PC-9 (cell line): Measurements from ENCODE around the gene METAP2. TPM values are rescaled to one million over a fixed set of nuclear protein-coding genes. Genes with fewer than 3 reads are reported as not detected.
A peak's percentile ranks its signal among the peaks of the same experiment; 100 is the strongest.

Source experiments
- BruUV-seq: library from RNA; stranded (reverse); fragments of 400-500 nt; replicated peaks from 2 replicates; lab custom pipeline; 2021; lab: Mats Ljungman, UMichigan
- CTCF ChIA-PET: fragments of 300-600 bp; sonication (Branson Sonifier 250); formaldehyde crosslinking; loops from one replicate; lab custom pipeline; 2022; ENCODE audit warnings: antibody characterized with exemption; lab: Charles Lee
- POLR2A ChIA-PET: fragments of 300-600 bp; sonication (Branson Sonifier 250); formaldehyde crosslinking; loops from one replicate; lab custom pipeline; 2022; ENCODE audit warnings: antibody characterized with exemption; ENCODE audit not compliant: unreplicated experiment; lab: Charles Lee
- DNase-seq, 2 experiments: peaks; one replicate each; pipeline versions ENCODE4 v3.0.0 to v3.0.0-alpha.2; 2015 to 2022; ENCODE audit warnings: mixed read lengths in 1 of 2
- H2AFZ ChIP-seq: fragments of 200-600 bp; sonication (generic); 2 replicates; pipeline ENCODE4 v1.8.1; 2017; ENCODE audit warnings: antibody characterized with exemption
- H3F3A ChIP-seq: fragments of 200-600 bp; sonication (generic); 2 replicates; pipeline ENCODE4 v1.8.1; 2017; ENCODE audit warnings: antibody characterized with exemption, mild to moderate bottlenecking, low read depth; ENCODE audit not compliant: insufficient read depth
- H3K27ac ChIP-seq: fragments of 200-600 bp; sonication (generic); 2 replicates; pipeline ENCODE4 v1.6.1; 2016; ENCODE audit warnings: mixed run types
- H3K27me3 ChIP-seq: fragments of 200-600 bp; sonication (generic); 2 replicates; pipeline ENCODE4 v1.6.1; 2016; ENCODE audit warnings: low read depth, mixed run types; ENCODE audit not compliant: insufficient read depth
- H3K36me3 ChIP-seq: fragments of 200-600 bp; sonication (generic); 2 replicates; pipeline ENCODE4 v1.6.1; 2016; ENCODE audit warnings: low read depth, mixed run types
- H3K4me1 ChIP-seq: fragments of 200-600 bp; sonication (generic); replicated peaks from 2 replicates; pipeline ENCODE4 v1.6.1; 2016; ENCODE audit warnings: mixed run types; ENCODE audit not compliant: insufficient read depth
- H3K4me2 ChIP-seq: fragments of 200-600 bp; sonication (generic); 2 replicates; pipeline ENCODE4 v1.6.1; 2017; ENCODE audit warnings: mixed run types
- H3K4me3 ChIP-seq: fragments of 200-600 bp; sonication (generic); 2 replicates; pipeline ENCODE4 v1.6.1; 2016; ENCODE audit warnings: mixed run types
- H3K79me2 ChIP-seq: fragments of 200-600 bp; sonication (generic); 2 replicates; pipeline ENCODE4 v1.6.1; 2017; ENCODE audit warnings: low read depth, mixed run types
- H3K9me2 ChIP-seq: fragments of 200-600 bp; sonication (generic); 2 replicates; pipeline ENCODE4 v1.8.1; 2017; ENCODE audit warnings: mild to moderate bottlenecking; ENCODE audit not compliant: insufficient read depth
- H3K9me3 ChIP-seq: fragments of 200-600 bp; sonication (generic); 2 replicates; pipeline ENCODE4 v1.8.1; 2016; ENCODE audit warnings: low read depth; ENCODE audit not compliant: insufficient read depth
- H4K20me1 ChIP-seq: fragments of 200-600 bp; sonication (generic); 2 replicates; pipeline ENCODE4 v1.8.1; 2017; ENCODE audit not compliant: insufficient read depth
- CTCF ChIP-seq: fragments of 200-600 bp; sonication (generic); conservative IDR thresholded peaks from 2 replicates; pipeline ENCODE4 v1.6.1; 2017; ENCODE audit warnings: mixed run types, antibody characterized with exemption, mild to moderate bottlenecking, moderate library complexity
- EZH2 ChIP-seq: fragments of 200-600 bp; sonication (generic); IDR thresholded peaks from 2 replicates; pipeline ENCODE4 v1.8.0; 2017; ENCODE audit warnings: antibody characterized with exemption, low read depth
- intact Hi-C: fragments of 100-400 bp; cut with micrococcal nuclease; formaldehyde crosslinking; loops from one replicate; pipeline ENCODE4 v1.10.0; 2022; ENCODE audit not compliant: unreplicated experiment
- total RNA-seq: library from RNA; stranded (reverse); gene quantifications from 2 replicates; pipeline ENCODE4 v1.2.3, GENCODE V29; 2021

The METAP2 gene
- total RNA-seq, 1 experiment from 2014 or later = 93.8 TPM

- Histone ChIP-seq H3K27ac (no peak overlapping the region), H2AFZ (no peak overlapping the region; the same call in 1 of the 2 replicates), H3K36me3 (no peaks in the 10 kb centered on the region), H3K4me2 (peak overlapping the region; percentile 79; the same call in 1 of the 2 replicates), H3K4me1 (no peaks in the 10 kb centered on the region; the same call in none of the 2 replicates), H3K79me2 (no peaks in the 10 kb centered on the region), H3K9me2 (no peaks in the 10 kb centered on the region), H3K4me3 (0 out of 2 replicates have a peak overlapping the region, but pooled peaks have one; percentile 57), H3K27me3 (no peaks in the 10 kb centered on the region), H3K9me3 (peaks cover 4% of the 10 kb centered on the region; the same call in 1 of the 2 replicates), H3F3A (no peaks in the 10 kb centered on the region), H4K20me1 (no peaks in the 10 kb centered on the region)
- BruUV-seq = no TSS peak
- TF ChIP-seq EZH2 = no peak
- TF ChIP-seq CTCF = no peak
- ChIA-PET POLR2A (no interaction called here), CTCF (no interaction called here)
- DNase-seq = no peak
- intact Hi-C loops = no loop called here
Observed at GRCh38 chr12:95549392-95550084, 75.6 kb downstream of the METAP2 start.

- Histone ChIP-seq H3F3A (no peaks in the 10 kb centered on the region), H3K9me2 (no peaks in the 10 kb centered on the region), H2AFZ (no peak within 1 kb of the TSS), H3K79me2 (no peaks in the 10 kb centered on the region), H4K20me1 (no peaks in the 10 kb centered on the region), H3K27ac (no peak within 1 kb of the TSS), H3K4me1 (no peaks in the 10 kb centered on the region; the same call in none of the 2 replicates), H3K36me3 (no peaks in the 10 kb centered on the region), H3K9me3 (peaks cover 4% of the 10 kb centered on the region; the same call in 1 of the 2 replicates), H3K27me3 (no peaks in the 10 kb centered on the region), H3K4me3 (no peak within 1 kb of the TSS), H3K4me2 (no peak within 1 kb of the TSS)
- intact Hi-C loops = no loop called here
- DNase-seq = no peak
- no peak for TF ChIP-seq CTCF
- no peak for TF ChIP-seq EZH2
- POLR2A ChIA-PET = no interaction called here
- CTCF ChIA-PET = no interaction called here
- BruUV-seq = no TSS peak
Observed at GRCh38 chr12:95551305-95551704, 77.4 kb downstream of the METAP2 start, which contains the start of gene USP44. USP44 (minus strand) TSS chr12:95551476; CDS start chr12:95534256, 17,220 bp downstream.

GRCh38 chr12:95551913-95552516, 78.1 kb downstream of the METAP2 start:
- CTCF ChIA-PET = interaction anchor here (0.7 kb wide), 1 partner anchor 719 kb away, joined by 16 read pairs; no protein-coding TSS in a partner anchor
- intact Hi-C loops = no loop called here

More at GRCh38 chr12:95551913-95552516, 78.1 kb downstream of the METAP2 start:
- Histone ChIP-seq H3K4me3 (no peak overlapping the region), H3K27me3 (no peaks in the 10 kb centered on the region), H3F3A (no peaks in the 10 kb centered on the region), H3K9me2 (no peaks in the 10 kb centered on the region), H3K79me2 (no peaks in the 10 kb centered on the region), H4K20me1 (no peaks in the 10 kb centered on the region), H2AFZ (no peak overlapping the region), H3K4me1 (no peaks in the 10 kb centered on the region; the same call in none of the 2 replicates), H3K9me3 (peaks cover 4% of the 10 kb centered on the region; the same call in 1 of the 2 replicates), H3K4me2 (no peak overlapping the region), H3K27ac (no peak overlapping the region), H3K36me3 (no peaks in the 10 kb centered on the region)
- no TSS peak for BruUV-seq
- POLR2A ChIA-PET = no interaction called here
- no peak for TF ChIP-seq CTCF
- TF ChIP-seq EZH2 = no peak
- no peak for DNase-seq
